Measurements from ENCODE around the gene SERTAD2. TPM values are rescaled to one million over a fixed set of nuclear protein-coding genes. Genes with fewer than 3 reads are reported as not detected.

SERTAD2 gene
- total RNA-seq, 2 experiments from 2014 or later: 11.3 to 11.4 TPM

GRCh38 chr2:64632835-64633819 lies 20.6 kb downstream of the SERTAD2 start:
- H3K4me1 Mint-ChIP-seq (ENCODE audit: low read depth): peaks cover 22% of the 10 kb centered on the region
- no peak overlapping the region for H3K4me3 Mint-ChIP-seq
- CTCF ChIA-PET: interaction anchor here (0.7 to 2.2 kb wide), 2 partner anchors 8 to 21 kb away, joined by 3 to 6 read pairs; partner anchors contain the start of gene SERTAD2
- H3K27ac Mint-ChIP-seq: no peak overlapping the region
- no peaks in the 10 kb centered on the region for H3K27me3 Mint-ChIP-seq
- H3K9me3 Mint-ChIP-seq: no peaks in the 10 kb centered on the region
- intact Hi-C loops (cut with micrococcal nuclease): no loop called here
- H3K36me3 Mint-ChIP-seq: peaks cover 16% of the 10 kb centered on the region
- POLR2A ChIA-PET: no interaction called here
- DNase-seq: no peak

GRCh38 chr2:64631771-64632170 lies 21.9 kb downstream of the SERTAD2 start:
- no peak for DNase-seq
- no peak overlapping the region for H3K27ac Mint-ChIP-seq
- no peaks in the 10 kb centered on the region for H3K27me3 Mint-ChIP-seq
- H3K36me3 Mint-ChIP-seq: peaks cover 16% of the 10 kb centered on the region
- peaks cover 9% of the 10 kb centered on the region for H3K4me1 Mint-ChIP-seq (ENCODE audit: low read depth)
- intact Hi-C loops (cut with micrococcal nuclease): no loop called here
- no peak overlapping the region for H3K4me3 Mint-ChIP-seq
- H3K9me3 Mint-ChIP-seq: no peaks in the 10 kb centered on the region
- ChIA-PET CTCF (interaction anchor here (0.8 kb wide), 1 partner anchor 15 kb away, joined by 3 read pairs; no protein-coding TSS in a partner anchor), POLR2A (no interaction called here)

- Mint-ChIP-seq H3K36me3 (peaks cover 8% of the 10 kb centered on the region), H3K9me3 (no peaks in the 10 kb centered on the region), H3K27ac (no peak overlapping the region), H3K4me1 (ENCODE audit: low read depth) (peaks cover under 1% of the 10 kb centered on the region), H3K4me3 (no peak overlapping the region), H3K27me3 (no peaks in the 10 kb centered on the region)
- CTCF ChIA-PET: no interaction called here
- DNase-seq: no peak
- intact Hi-C loops (cut with micrococcal nuclease): no loop called here
- POLR2A ChIA-PET: no interaction called here
Observed at GRCh38 chr2:64630752-64631151, 23.0 kb downstream of the SERTAD2 start.

GRCh38 chr2:64629875-64630274 lies 23.8 kb downstream of the SERTAD2 start:
- intact Hi-C loops (cut with micrococcal nuclease): no loop called here
- no peak for DNase-seq
- Mint-ChIP-seq H3K9me3 (no peaks in the 10 kb centered on the region), H3K4me3 (no peak overlapping the region), H3K36me3 (peaks cover 4% of the 10 kb centered on the region), H3K27ac (no peak overlapping the region), H3K4me1 (ENCODE audit: low read depth) (no peaks in the 10 kb centered on the region), H3K27me3 (no peaks in the 10 kb centered on the region)
- ChIA-PET CTCF (interaction anchor here (1.1 kb wide), 1 partner anchor 17 kb away, joined by 5 read pairs; no protein-coding TSS in a partner anchor), POLR2A (no interaction called here)

- Mint-ChIP-seq H3K27ac (no peak overlapping the region), H3K27me3 (no peaks in the 10 kb centered on the region), H3K4me1 (ENCODE audit: low read depth) (no peaks in the 10 kb centered on the region), H3K36me3 (peaks cover 1% of the 10 kb centered on the region), H3K4me3 (no peak overlapping the region), H3K9me3 (no peaks in the 10 kb centered on the region)
- POLR2A ChIA-PET: no interaction called here
- CTCF ChIA-PET: interaction anchor here (1.1 to 1.4 kb wide), 4 partner anchors 12 to 43 kb away, joined by 4 to 8 read pairs (median 4); no protein-coding TSS in a partner anchor
- no peak for DNase-seq
- intact Hi-C loops (cut with micrococcal nuclease): no loop called here
Observed at GRCh38 chr2:64629329-64629781, 24.4 kb downstream of the SERTAD2 start.

- intact Hi-C loops (cut with micrococcal nuclease): no loop called here
- no peak for DNase-seq
- no peak overlapping the region for H3K4me3 Mint-ChIP-seq
- ChIA-PET POLR2A (no interaction called here), CTCF (interaction anchor here (0.8 to 2.0 kb wide), 8 partner anchors 11 to 296 kb away, joined by 3 to 8 read pairs (median 4); partner anchors contain the start of gene SERTAD2)
- no peaks in the 10 kb centered on the region for H3K27me3 Mint-ChIP-seq
- H3K4me1 Mint-ChIP-seq (ENCODE audit: low read depth): no peaks in the 10 kb centered on the region
- H3K27ac Mint-ChIP-seq: no peak overlapping the region
- no peaks in the 10 kb centered on the region for H3K9me3 Mint-ChIP-seq
- H3K36me3 Mint-ChIP-seq: no peaks in the 10 kb centered on the region
Observed at GRCh38 chr2:64627860-64628841, 25.6 kb downstream of the SERTAD2 start.

GRCh38 chr2:64626963-64627760 lies 26.6 kb downstream of the SERTAD2 start:
- CTCF ChIA-PET: interaction anchor here (0.9 to 2.0 kb wide), 3 partner anchors 19 to 295 kb away, joined by 3 to 7 read pairs (median 5); no protein-coding TSS in a partner anchor
- Mint-ChIP-seq H3K27me3 (no peaks in the 10 kb centered on the region), H3K4me3 (no peak overlapping the region), H3K4me1 (ENCODE audit: low read depth) (no peaks in the 10 kb centered on the region), H3K9me3 (no peaks in the 10 kb centered on the region), H3K36me3 (no peaks in the 10 kb centered on the region), H3K27ac (no peak overlapping the region)
- intact Hi-C loops (cut with micrococcal nuclease): no loop called here
- POLR2A ChIA-PET: no interaction called here
- DNase-seq: no peak

GRCh38 chr2:64626146-64626809 lies 27.4 kb downstream of the SERTAD2 start:
- ChIA-PET CTCF (interaction anchor here (1.3 to 2.0 kb wide), 3 partner anchors 20 to 241 kb away, joined by 3 to 5 read pairs (median 5); no protein-coding TSS in a partner anchor), POLR2A (interaction anchor here (0.7 kb wide), 2 partner anchors 21 to 70 kb away, joined by 3 read pairs; no protein-coding TSS in a partner anchor)
- H3K4me1 Mint-ChIP-seq (ENCODE audit: low read depth): no peaks in the 10 kb centered on the region
- no peak overlapping the region for H3K27ac Mint-ChIP-seq
- intact Hi-C loops (cut with micrococcal nuclease): no loop called here
- no peaks in the 10 kb centered on the region for H3K27me3 Mint-ChIP-seq
- H3K4me3 Mint-ChIP-seq: no peak overlapping the region
- no peaks in the 10 kb centered on the region for H3K9me3 Mint-ChIP-seq
- DNase-seq: no peak
- no peaks in the 10 kb centered on the region for H3K36me3 Mint-ChIP-seq

- Mint-ChIP-seq H3K9me3 (no peaks in the 10 kb centered on the region), H3K27me3 (no peaks in the 10 kb centered on the region), H3K36me3 (no peaks in the 10 kb centered on the region), H3K27ac (no peak overlapping the region), H3K4me3 (no peak overlapping the region), H3K4me1 (ENCODE audit: low read depth) (no peaks in the 10 kb centered on the region)
- CTCF ChIA-PET: interaction anchor here (1.2 to 1.8 kb wide), 6 partner anchors 9 to 242 kb away, joined by 3 to 6 read pairs (median 4); no protein-coding TSS in a partner anchor
- POLR2A ChIA-PET: interaction anchor here (0.7 kb wide), 2 partner anchors 20 to 71 kb away, joined by 3 read pairs; no protein-coding TSS in a partner anchor
- no peak for DNase-seq
- intact Hi-C loops (cut with micrococcal nuclease): no loop called here
Observed at GRCh38 chr2:64625299-64626145, 28.2 kb downstream of the SERTAD2 start.

GRCh38 chr2:64624862-64625261 lies 28.9 kb downstream of the SERTAD2 start:
- no peaks in the 10 kb centered on the region for H3K27me3 Mint-ChIP-seq
- POLR2A ChIA-PET: no interaction called here
- H3K4me3 Mint-ChIP-seq: no peak overlapping the region
- no peaks in the 10 kb centered on the region for H3K36me3 Mint-ChIP-seq
- no peak for DNase-seq
- CTCF ChIA-PET: interaction anchor here (1.2 to 1.8 kb wide), 6 partner anchors 9 to 243 kb away, joined by 3 to 6 read pairs (median 4); no protein-coding TSS in a partner anchor
- intact Hi-C loops (cut with micrococcal nuclease): no loop called here
- no peak overlapping the region for H3K27ac Mint-ChIP-seq
- no peaks in the 10 kb centered on the region for H3K4me1 Mint-ChIP-seq (ENCODE audit: low read depth)
- no peaks in the 10 kb centered on the region for H3K9me3 Mint-ChIP-seq
